ENCODE results near the gene KRTAP10-7. TPM values are rescaled to one million over a fixed set of nuclear protein-coding genes. Genes with fewer than 3 reads are reported as not detected.

Gene KRTAP10-7
- total and polyA plus RNA-seq, 2 experiments from 2014 or later, result not detected

DNA sequence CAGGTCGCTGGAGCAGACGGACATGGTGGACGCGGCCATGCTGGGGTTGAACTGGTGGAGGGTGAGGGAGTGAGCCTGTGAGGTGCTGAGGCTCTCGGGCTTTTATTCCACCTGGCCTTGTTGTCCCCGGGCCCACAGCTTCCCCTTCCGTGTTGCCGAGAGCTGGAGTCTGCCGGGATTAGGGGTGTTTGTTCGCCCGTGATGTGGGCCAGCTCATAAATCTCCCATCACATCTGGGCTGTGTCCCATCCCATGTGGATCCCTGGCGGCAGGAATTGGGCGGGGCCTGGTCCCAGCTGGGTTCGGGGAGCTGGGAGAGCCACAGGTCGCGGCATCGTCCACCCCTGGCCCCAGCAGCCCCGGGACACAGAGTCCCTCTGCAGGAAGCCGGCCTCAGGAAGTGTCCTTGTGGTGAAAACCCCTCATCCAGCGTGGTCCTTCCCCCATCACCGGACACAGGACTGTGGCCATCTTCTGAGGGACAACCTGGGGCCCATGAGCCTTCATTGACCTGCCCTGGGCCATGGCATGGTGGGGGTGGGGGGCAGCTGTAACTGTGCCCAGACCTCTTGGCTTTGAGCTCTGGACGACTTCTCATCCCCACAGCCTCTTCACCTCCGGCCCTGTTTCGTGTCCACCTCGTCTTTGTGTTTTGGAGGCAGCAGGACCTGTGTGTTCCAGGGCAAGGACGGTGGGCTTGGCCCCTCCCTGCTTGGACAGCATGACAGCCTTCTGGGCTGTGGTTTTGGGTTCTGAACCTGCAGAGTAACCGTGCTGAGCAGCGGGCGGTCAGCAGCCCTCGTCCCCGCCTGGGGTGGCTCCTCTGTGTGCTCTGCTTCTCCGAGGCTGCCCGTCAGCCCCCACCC is 7.7 kb upstream of the KRTAP10-7 start, which contains the start of gene KRTAP10-6:
Gene KRTAP10-6 (minus strand): TSS at position 60 of the 866 bp plus-strand sequence. CDS start 21 bp downstream, at position 39.
- H3K9me3 ChIP-seq (ENCODE audit: low read depth), result no peaks in the 10 kb centered on the region
- H3K36me3 ChIP-seq (ENCODE audit: low read depth), result no peaks in the 10 kb centered on the region
- no peaks in the 10 kb centered on the region for H4K20me1 ChIP-seq (ENCODE audit: insufficient read depth)
- no peaks in the 10 kb centered on the region for H3K4me1 ChIP-seq (ENCODE audit: insufficient read depth)
- in situ Hi-C loops (cut with MboI), result loop anchor here (25.0 kb wide), 1 partner anchor 530 kb away; no protein-coding TSS in a partner anchor
- H3K9me2 ChIP-seq (ENCODE audit: insufficient read depth), result no peaks in the 10 kb centered on the region
- H3K27ac ChIP-seq, result no peak within 1 kb of the TSS
- H3K4me3 ChIP-seq, result no peak within 1 kb of the TSS
- no peaks in the 10 kb centered on the region for H3F3A ChIP-seq (ENCODE audit: insufficient read depth)
- H3K4me2 ChIP-seq (ENCODE audit: unreplicated experiment), result no peak within 1 kb of the TSS
- DNase-seq, result no peak
- no peak within 1 kb of the TSS for H3K9ac ChIP-seq
- TF ChIP-seq EZH2phosphoT487 (IDR thresholded peaks at IDR 0.05; ENCODE audit: insufficient read depth, low read depth), result no peak
- TF ChIP-seq EZH2 (IDR thresholded peaks at IDR 0.05; ENCODE audit: insufficient read depth, poor library complexity, severe bottlenecking), result no peak
- H3K27me3 ChIP-seq (replicated peaks; ENCODE audit: insufficient read depth), result peaks cover 3% of the 10 kb centered on the region
- no peak within 1 kb of the TSS for H2AFZ ChIP-seq
- WGBS, 2 experiments (ENCODE audit: low coverage in 1 of 2, low lambda C conversion rate in 2 of 2, missing lambda C conversion rate in 2 of 2), result 29% methylated on average over 32 to 33 of the region's 33 CpGs
- no peaks in the 10 kb centered on the region for H3K79me2 ChIP-seq (ENCODE audit: insufficient read depth)

DNA sequence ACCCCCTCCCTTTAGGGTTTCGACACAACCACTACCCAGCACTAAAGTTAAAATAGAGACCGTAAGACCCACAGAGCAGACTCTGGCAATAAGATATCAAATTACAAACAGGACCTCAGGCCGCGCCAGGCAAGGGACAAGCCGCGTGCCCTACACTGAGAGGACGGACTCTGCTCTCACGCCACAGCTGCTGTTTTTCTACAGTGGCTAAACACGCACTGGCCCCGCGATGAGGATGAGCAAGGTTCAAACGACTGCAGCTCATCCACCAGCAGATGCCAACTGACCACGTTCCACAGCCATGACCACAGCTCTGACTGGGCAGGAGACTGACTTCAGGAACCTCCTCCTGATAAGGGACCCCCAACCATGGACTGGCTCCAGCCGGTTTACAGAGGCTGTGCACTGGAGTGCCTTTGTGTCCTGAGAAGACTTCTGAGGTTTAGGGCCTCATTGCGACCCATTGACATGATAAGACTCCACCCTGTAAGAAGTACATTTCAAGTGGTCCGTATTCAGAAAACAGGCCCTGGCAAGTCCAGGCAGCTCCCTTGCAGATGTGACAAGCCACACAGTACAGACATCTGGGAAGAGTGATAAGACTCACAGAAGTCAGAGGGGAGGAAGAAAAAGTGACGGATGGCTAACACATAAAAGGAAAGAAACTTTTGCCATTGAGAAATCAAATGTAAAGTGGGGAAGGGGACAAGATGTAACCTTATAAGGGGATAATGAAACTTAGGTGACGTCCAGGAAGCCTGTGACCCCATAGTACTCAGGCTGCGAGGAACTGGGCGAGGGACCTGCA is 6.6 kb upstream of the KRTAP10-7 start:
- DNase-seq, result no peak
- H3K4me1 ChIP-seq (ENCODE audit: insufficient read depth), result no peaks in the 10 kb centered on the region
- no peak for TF ChIP-seq EZH2 (IDR thresholded peaks at IDR 0.05; ENCODE audit: insufficient read depth, poor library complexity, severe bottlenecking)
- no peak for TF ChIP-seq EZH2phosphoT487 (IDR thresholded peaks at IDR 0.05; ENCODE audit: insufficient read depth, low read depth)
- no peaks in the 10 kb centered on the region for H3K79me2 ChIP-seq (ENCODE audit: insufficient read depth)
- H3K9me2 ChIP-seq (ENCODE audit: insufficient read depth), result no peaks in the 10 kb centered on the region
- no peaks in the 10 kb centered on the region for H4K20me1 ChIP-seq (ENCODE audit: insufficient read depth)
- no peak overlapping the region for H3K9ac ChIP-seq
- no peaks in the 10 kb centered on the region for H3K9me3 ChIP-seq (ENCODE audit: low read depth)
- H3K27ac ChIP-seq, result no peak overlapping the region
- H3K27me3 ChIP-seq (replicated peaks; ENCODE audit: insufficient read depth), result peaks cover 12% of the 10 kb centered on the region
- H3K4me2 ChIP-seq (ENCODE audit: unreplicated experiment), result no peak overlapping the region
- no peaks in the 10 kb centered on the region for H3F3A ChIP-seq (ENCODE audit: insufficient read depth)
- no peak overlapping the region for H2AFZ ChIP-seq
- WGBS, 2 experiments (ENCODE audit: low coverage in 1 of 2, low lambda C conversion rate in 2 of 2, missing lambda C conversion rate in 2 of 2), result 51 to 52% methylated on average over 20 of the region's 20 CpGs
- H3K4me3 ChIP-seq, result no peak overlapping the region
- in situ Hi-C loops (cut with MboI), result loop anchor here (25.0 kb wide), 1 partner anchor 532 kb away; no protein-coding TSS in a partner anchor
- H3K36me3 ChIP-seq (ENCODE audit: low read depth), result no peaks in the 10 kb centered on the region

DNA sequence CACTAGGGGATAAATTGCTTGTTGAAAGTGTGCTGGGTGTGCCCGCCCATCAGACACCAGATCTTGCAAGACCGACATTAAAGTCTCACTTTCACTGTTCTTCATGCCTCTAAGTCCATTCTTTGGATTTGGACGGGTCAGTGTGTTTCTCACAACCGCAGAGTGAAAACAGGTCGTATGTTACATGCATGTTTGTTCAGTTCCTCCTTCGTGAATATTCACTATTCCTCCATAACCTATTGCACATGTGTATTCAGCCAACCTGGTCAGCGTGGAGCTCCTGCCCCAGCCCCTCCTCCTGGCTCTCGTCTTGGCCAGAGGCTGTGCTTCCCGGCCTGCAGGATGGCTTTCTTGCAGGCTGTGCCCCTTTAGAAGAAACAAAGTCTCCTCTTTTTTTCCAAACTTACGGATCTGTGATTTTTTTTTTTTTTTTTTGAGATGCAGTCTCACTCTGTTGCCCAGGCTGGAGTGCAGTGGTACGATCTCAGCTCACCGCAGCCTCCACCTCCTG is 5.9 kb upstream of the KRTAP10-7 start:
- no peaks in the 10 kb centered on the region for H4K20me1 ChIP-seq (ENCODE audit: insufficient read depth)
- H3K27me3 ChIP-seq (replicated peaks; ENCODE audit: insufficient read depth), result peaks cover 15% of the 10 kb centered on the region
- no peak overlapping the region for H2AFZ ChIP-seq
- DNase-seq, result no peak
- no peaks in the 10 kb centered on the region for H3K36me3 ChIP-seq (ENCODE audit: low read depth)
- in situ Hi-C loops (cut with MboI), result loop anchor here (25.0 kb wide), 1 partner anchor 532 kb away; no protein-coding TSS in a partner anchor
- H3K9me3 ChIP-seq (ENCODE audit: low read depth), result no peaks in the 10 kb centered on the region
- H3K4me2 ChIP-seq (ENCODE audit: unreplicated experiment), result no peak overlapping the region
- TF ChIP-seq EZH2phosphoT487 (IDR thresholded peaks at IDR 0.05; ENCODE audit: insufficient read depth, low read depth), result no peak
- TF ChIP-seq EZH2 (IDR thresholded peaks at IDR 0.05; ENCODE audit: insufficient read depth, poor library complexity, severe bottlenecking), result no peak
- H3K4me3 ChIP-seq, result no peak overlapping the region
- H3F3A ChIP-seq (ENCODE audit: insufficient read depth), result no peaks in the 10 kb centered on the region
- H3K9me2 ChIP-seq (ENCODE audit: insufficient read depth), result no peaks in the 10 kb centered on the region
- WGBS, 2 experiments (ENCODE audit: low coverage in 1 of 2, low lambda C conversion rate in 2 of 2, missing lambda C conversion rate in 2 of 2), result 41 to 45% methylated on average over 12 of the region's 12 CpGs
- H3K4me1 ChIP-seq (ENCODE audit: insufficient read depth), result no peaks in the 10 kb centered on the region
- no peak overlapping the region for H3K27ac ChIP-seq
- H3K79me2 ChIP-seq (ENCODE audit: insufficient read depth), result no peaks in the 10 kb centered on the region
- no peak overlapping the region for H3K9ac ChIP-seq

DNA sequence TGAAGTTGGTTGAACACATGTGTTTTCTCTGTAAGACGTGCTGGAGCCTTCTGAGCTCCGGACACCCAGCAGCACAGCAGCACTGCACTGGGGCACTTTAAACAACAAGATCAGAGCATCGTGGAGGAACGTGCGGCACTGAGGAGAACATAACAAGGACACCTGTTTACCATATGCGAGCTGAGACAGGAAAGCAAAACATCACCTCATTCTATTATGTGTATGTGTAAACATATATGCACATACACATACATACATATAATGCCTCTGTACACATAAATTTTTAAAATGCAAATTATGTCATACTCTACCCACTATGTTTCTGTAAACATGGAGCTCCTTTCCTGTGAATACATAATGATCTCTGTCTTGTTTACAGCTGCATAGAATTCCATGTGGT is 4.9 kb upstream of the KRTAP10-7 start:
- H3K4me2 ChIP-seq (ENCODE audit: unreplicated experiment), result no peak overlapping the region
- H3K9ac ChIP-seq, result no peak overlapping the region
- H3K79me2 ChIP-seq (ENCODE audit: insufficient read depth), result no peaks in the 10 kb centered on the region
- H3K27me3 ChIP-seq (replicated peaks; ENCODE audit: insufficient read depth), result peaks cover 15% of the 10 kb centered on the region
- H4K20me1 ChIP-seq (ENCODE audit: insufficient read depth), result no peaks in the 10 kb centered on the region
- no peak overlapping the region for H2AFZ ChIP-seq
- no peak overlapping the region for H3K4me3 ChIP-seq
- in situ Hi-C loops (cut with MboI), result loop anchor here (25.0 kb wide), 1 partner anchor 533 kb away; no protein-coding TSS in a partner anchor
- H3F3A ChIP-seq (ENCODE audit: insufficient read depth), result no peaks in the 10 kb centered on the region
- no peaks in the 10 kb centered on the region for H3K9me2 ChIP-seq (ENCODE audit: insufficient read depth)
- DNase-seq, result no peak
- 14 to 18% methylated on average over 6 of the region's 6 CpGs for WGBS, 2 experiments (ENCODE audit: low coverage in 1 of 2, low lambda C conversion rate in 2 of 2, missing lambda C conversion rate in 2 of 2)
- H3K27ac ChIP-seq, result no peak overlapping the region
- H3K4me1 ChIP-seq (ENCODE audit: insufficient read depth), result no peaks in the 10 kb centered on the region
- H3K36me3 ChIP-seq (ENCODE audit: low read depth), result no peaks in the 10 kb centered on the region
- H3K9me3 ChIP-seq (ENCODE audit: low read depth), result no peaks in the 10 kb centered on the region
- TF ChIP-seq EZH2phosphoT487 (IDR thresholded peaks at IDR 0.05; ENCODE audit: insufficient read depth, low read depth) (no peak), EZH2 (IDR thresholded peaks at IDR 0.05; ENCODE audit: insufficient read depth, poor library complexity, severe bottlenecking) (no peak)

Data from GM23248 (cell line).